Breast epithelium (tissue), 3 donors: ENCODE measurements around the gene CDON.

Experiments
- CTCF ChIP-seq, 3 donors: fragments of 450-650 bp; IDR thresholded peaks; one replicate each; pipeline ENCODE4 v1.5.1; 2016 to 2017; ENCODE audit warnings: antibody characterized with exemption in 3 of 3, mild to moderate bottlenecking in 3 of 3, moderate library complexity in 3 of 3
- POLR2A ChIP-seq: fragments of 450-650 bp; IDR thresholded peaks from one replicate; pipeline ENCODE4 v1.6.1; 2016; ENCODE audit warnings: antibody characterized with exemption, mild to moderate bottlenecking, moderate library complexity
- POLR2AphosphoS5 ChIP-seq, 3 donors: sonication (generic); formaldehyde crosslinking; IDR thresholded peaks; one replicate each; pipeline ENCODE4 v1.6.1; 2017; ENCODE audit warnings: antibody characterized with exemption in 3 of 3

GRCh38 chr11:125977333-125977732 is 85.3 kb downstream of the CDON start:
- TF ChIP-seq CTCF (IDR thresholded peaks at IDR 0.05), result no peak
- TF ChIP-seq POLR2A, result no peak
- TF ChIP-seq POLR2AphosphoS5 (IDR thresholded peaks at IDR 0.05), result no peak
